GM18868 (cell line): ENCODE data around the gene PBX3.

Source experiments
- ATAC-seq: cut with Tn5 transposase; IDR thresholded peaks from one replicate; pipeline ENCODE4 v1.9.1; 2021; ENCODE audit warnings: mild to moderate bottlenecking, moderate library complexity; ENCODE audit not compliant: unreplicated experiment

Gene PBX3

DNA sequence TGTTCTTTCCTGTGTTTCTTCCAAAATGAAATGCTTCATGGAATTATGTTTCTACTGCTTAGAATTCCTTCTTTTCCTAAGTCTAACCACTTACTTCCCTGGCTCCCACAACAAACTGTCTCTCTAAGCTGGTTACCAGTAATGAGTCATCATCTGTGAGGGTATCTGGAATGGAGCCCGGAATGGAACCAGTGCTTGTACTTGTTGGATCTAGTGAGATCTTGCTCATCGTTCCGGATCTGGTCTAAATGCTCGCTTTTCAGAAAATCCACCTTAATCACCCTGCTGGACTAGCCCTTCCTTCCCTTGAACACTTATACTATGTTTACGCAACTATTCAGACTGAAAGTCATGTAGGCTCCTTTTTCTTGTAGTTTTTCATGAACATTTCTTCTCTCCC, 184.8 kb downstream of the PBX3 start:
- ATAC-seq: no peak

DNA sequence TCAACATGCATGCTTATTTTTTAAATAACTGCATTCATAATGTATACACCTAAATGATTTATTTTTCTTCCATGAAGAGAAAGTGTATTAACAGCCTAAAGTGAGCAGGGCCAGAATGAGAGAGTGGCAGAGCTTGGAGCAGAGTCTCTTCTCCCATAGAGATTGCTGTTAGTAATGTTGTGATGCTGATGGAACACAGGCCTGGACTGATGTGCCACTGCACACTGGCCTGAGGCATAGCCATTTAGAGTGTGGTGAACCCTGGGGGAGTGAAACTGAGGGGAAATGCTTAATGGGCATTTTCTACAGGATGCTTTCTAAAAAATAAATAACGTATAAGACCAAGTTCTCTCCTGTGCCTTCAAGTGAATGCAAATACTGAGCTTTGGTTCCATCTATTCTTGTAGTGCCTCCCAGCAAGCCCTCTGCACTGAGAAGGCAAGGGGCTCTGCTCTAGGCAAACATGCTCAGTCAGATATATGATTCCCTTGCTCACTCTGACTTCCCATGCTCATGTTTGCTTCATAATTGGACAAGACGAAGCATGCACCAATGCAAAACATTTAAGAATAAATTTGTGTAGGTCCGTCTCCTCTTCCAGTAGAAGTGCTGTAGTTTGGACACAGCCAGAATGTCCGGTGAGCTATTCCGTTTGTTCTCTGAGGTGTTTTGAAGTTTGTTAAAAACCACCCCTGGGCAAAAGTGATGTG, 185.7 kb downstream of the PBX3 start:
- no peak for ATAC-seq

DNA sequence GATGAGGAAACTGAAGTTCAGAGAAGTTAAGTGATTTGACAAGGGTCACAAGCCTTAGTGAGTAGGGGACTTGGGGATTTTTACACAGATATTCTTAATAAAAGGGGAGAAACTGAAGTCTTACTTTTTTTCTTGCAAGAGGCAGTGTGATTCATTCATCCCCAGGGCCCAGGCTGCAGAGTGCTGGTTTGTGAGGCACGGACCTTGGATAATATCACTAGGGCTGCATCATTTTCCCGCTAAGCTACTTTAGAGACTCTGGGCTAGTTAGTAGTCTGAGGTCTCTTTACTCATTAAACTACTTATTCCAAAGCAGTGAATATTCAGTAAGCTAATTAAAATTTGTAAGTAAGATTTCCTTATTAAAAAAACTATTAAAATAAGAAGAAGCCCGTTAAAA, 195.0 kb downstream of the PBX3 start:
- no peak for ATAC-seq

DNA sequence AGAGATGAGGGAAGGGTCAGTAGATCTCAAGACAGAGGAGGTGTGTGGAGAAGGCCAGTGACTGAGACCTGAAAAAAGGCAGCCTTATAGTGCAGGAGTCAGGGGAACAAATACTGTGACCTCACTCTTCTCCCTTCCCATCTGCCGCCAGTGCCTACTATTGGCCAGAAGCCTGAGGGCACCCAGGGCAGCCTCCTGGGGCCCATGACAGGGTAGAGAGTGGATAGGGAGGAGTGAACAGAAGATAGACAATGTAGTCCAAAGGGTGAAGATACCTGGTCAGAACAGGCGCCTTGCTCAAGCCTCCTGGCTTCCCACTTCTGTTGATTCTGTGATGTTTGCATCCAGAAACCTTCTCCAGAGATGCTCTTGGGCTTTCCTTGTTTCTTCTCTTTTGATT, 196.7 kb downstream of the PBX3 start:
- no peak for ATAC-seq

DNA sequence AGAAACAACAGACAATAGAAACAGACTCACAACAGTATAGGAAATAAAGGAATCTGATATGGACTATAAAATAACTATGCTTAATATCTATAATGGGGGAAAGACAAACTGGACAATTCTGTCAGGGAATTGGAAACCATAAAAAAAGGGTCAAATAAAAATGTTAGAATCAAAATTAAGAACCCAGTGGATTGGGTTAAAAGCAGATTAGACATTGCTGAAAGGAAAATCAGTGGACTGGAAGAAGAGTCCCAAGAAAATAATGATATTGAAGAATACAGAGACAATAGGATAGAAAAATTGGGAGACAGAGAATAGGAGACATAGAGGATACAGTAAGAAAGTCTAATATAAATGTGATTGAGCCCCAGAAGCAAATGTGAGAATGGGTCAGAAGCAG, 199.2 kb downstream of the PBX3 start:
- ATAC-seq: no peak

DNA sequence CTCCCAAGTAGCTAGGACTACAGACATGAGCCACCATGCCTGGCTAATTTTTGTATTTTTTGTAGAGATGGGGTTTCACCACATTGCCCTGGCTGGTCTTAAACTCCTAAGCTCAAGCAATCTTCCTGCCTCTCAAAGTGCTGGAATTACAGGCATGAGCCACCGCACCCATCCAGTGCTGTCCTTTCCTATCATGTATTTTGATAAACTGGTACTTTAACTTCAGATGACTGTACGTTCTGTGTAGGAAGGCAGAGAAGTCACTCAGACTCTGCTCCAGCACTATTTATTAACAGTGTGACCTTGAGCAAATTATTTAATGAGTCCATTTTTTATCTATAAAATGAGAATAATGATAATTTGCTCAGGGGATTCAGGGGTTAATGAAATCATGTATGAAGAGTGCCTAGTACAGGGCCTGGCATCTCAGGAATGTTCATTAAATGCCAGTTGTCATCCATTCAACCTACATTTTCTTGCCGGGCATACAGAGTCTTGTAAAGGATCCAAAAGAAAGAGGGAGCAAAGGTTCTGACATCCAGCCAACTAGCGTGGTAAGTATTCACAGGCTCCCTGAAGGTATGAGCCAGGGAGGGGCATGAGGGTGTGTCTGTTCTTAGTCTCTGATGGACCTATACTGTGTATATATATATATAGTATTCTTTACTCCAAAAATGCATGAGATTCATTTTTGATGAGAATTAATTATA, 201.9 kb downstream of the PBX3 start:
- ATAC-seq: no peak

DNA sequence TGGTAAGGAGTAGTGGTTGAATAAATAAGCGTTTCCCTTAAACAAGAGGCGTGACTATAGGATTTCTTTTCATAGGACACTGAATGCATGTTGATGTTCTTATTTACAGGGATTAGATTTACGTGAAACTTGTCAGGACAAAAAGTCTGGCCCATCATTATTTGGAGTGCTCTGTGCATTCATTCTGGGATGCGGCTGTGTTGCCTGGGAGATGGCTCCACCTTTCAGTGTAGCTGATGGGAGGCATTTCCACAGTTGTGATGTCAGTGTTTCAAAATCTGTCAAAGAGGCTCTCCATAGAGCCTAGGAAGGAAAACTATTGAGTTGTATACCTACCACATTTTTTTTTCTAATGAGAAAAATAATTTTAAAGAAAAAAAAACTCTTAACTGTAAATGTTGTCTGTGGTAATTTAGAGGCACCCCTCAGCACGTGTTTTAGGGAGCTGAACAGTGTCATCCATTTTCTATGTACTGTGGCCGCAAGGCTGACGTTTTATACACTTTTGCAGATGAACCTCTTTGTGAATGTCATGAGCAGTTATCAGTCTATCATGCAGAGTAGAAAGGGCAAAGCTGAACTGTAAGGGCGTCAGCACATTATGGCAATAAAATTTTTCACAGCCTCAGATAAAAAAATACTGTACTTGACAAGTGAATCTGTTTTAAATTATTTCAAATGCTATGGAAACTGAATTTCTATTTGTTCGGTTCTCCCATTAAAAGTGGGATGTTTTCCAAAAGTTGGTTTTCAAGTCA, 202.7 kb downstream of the PBX3 start:
- ATAC-seq: no peak

DNA sequence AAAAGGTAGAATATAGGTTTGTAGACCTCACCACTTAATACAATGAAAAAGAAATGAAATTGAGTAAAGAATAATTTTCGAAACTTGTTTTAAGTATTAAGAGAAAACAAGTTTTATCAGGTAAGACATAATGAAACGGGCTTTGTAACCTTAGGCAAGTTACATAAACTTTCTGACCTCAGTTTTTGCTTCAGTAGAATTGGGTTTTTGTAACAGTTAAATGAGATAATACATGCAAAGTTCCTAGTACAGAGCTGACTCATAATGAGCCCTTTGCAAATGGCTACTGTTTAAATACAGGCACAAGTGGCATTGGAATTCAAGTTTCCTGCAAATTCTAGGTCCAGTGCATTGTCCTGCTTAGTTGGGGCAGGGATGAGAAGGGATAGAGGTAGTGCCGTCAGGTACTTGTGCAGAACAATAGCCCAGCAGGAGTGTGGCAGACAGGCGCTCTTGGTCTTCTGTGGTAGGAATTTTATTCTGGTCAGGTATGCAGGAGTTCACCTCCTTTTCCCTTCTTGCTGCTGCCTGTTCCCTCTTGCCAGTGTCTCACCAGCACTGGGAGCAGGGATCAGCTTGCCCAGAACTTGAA, 203.8 kb downstream of the PBX3 start:
- ATAC-seq: no peak

DNA sequence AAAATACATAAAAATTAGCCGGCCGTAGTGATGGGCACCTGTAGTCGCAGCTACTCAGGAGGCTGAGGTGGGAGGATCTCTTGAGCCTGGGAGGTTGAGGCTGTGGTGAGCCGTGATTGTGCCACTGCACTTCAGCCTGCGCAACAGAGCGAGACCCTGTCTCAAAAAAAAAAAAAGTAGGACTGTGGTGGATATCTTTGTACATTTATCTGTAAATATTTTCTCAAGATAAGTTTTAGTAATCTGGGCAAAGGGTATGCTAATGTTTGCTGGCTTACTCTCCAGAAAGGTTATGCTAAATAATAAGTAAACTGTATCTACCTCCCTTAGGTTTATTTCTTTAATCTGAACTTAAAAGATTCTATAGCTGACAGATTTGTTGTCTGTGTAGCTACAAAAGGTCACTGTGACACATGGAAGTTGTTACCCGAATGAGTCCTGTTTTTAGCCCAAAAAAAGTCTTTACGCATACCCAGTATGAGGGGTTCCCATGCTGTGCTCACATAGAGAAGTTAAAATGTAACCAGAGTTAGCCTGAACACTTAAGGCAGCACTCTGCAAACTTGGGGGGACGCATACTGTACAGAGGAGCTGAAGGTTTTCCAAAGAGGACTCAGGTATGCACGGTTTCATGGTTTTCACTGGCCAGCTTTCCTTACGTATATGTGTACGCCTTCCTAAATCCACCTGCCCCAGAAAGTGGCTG, 206.3 kb downstream of the PBX3 start:
- ATAC-seq: no peak

DNA sequence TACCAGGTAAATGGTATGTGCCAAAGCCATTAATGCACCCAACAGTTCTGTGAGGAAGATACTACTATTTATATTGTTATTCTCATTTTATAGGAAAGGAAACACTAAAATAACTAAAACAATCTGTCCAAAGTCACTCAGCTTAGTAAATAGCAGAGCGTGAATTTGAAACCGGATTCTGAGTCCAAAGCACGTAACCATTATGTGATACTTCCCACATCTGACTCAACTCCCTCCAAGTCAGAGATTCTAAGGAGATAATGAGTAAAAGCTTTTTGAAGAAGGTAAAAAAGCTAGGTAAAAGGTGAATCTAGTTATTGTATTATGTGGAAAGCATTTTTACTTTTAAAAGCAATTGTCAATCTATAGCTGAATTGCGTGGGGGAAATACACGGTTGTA, 208.9 kb downstream of the PBX3 start:
- ATAC-seq: no peak

DNA sequence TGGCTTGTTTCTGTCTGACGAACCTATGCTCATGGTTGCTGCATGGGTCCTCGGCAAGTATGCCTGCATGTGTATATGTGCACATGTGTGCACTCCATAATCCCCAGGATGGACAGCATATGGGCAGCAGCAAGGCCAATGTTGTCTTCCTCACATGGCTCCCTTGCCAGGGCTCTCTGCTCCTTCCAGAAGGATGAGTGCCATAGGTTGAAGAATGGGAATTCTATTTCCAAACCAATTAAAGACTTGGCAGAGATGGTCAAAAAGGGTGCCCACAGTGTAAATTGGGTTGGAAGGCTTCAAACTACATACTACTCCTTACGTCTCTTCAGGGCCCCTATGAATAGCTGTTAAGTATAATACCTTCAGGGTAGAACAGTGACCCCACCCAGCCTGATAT, 212.1 kb downstream of the PBX3 start:
- no peak for ATAC-seq

DNA sequence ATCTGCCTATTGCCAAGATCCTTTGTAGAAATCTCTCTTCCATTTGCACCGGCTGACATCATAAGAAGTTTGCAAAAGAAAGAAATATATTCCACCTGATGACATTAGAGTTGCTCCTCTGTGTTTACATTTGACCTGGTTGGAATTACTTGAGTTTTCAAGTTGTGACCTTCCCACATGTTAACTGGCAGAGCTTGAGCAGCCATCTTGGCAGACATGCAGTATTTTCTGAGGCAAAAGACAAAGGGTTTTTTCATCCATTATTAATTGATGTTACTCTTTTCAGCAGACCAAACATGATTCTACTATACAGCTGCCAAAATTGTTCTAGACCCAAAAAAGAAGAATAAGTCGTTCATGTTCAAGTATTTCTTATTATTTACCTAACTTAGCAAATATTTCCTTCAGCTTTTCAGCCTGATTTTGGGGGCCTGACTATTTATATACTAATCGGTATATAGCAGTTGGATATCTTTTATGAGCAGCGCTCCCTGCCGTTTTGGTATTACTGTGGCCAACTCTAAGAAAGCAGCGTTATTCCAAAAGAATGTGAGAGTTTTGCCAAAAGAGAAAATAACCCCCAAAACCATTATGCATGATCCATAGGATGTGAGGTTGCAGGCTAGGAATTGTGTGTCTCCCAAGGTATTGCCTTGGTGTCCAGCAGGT, 212.9 kb downstream of the PBX3 start:
- no peak for ATAC-seq

DNA sequence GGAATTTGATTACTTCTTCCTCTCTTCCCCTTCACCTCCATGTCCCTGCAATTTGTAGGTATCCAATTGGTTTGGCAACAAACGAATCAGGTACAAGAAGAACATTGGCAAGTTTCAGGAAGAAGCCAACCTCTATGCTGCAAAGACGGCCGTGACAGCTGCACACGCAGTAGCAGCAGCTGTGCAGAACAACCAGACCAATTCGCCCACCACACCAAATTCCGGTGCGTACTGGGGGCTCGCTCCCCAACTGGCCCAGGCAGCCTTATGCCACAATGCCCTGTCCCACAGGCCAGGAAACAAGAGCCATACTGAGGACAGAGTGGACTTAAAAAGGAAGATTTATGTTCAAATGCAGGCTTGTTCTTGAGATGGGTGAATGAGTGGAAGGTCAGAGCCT, 213.5 kb downstream of the PBX3 start:
- ATAC-seq: no peak

DNA sequence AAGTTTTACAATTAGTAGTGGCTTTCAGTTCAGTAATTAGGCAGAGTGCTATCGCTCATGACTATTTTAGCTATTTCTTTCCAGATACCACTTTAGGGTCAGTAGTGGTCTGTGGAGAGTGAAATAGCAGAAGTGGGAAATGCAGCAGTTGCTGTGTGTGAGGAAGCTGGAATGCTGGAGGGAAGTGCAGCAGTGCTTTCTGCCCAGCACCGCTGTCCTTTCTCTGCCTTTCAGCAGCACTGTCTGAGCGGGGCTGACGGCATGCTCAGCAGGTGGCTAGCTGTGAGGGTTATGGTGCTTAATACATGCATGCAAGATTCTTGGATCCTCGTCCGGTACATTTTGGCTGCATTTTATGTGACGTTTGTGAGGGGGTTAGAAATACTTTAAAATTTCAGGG, 213.9 kb downstream of the PBX3 start:
- no peak for ATAC-seq

DNA sequence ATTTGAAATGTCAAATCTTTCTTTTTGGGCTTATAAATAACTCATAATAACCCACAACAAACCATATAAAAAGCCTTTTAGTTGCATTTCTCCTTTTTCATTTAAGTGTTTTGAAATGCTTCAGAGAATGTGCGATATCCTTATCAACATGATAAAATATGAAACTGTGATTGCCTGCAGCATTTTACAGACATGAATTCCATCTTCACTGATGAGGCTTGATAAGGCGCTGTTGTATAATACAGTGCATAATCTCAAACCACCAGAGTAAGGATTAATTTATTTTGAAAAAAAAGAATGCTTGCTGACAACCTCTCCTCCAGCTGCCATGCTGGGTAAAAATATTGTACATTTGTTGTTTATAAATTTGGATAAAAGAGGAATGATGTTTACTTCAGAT, 216.8 kb downstream of the PBX3 start:
- ATAC-seq: no peak

DNA sequence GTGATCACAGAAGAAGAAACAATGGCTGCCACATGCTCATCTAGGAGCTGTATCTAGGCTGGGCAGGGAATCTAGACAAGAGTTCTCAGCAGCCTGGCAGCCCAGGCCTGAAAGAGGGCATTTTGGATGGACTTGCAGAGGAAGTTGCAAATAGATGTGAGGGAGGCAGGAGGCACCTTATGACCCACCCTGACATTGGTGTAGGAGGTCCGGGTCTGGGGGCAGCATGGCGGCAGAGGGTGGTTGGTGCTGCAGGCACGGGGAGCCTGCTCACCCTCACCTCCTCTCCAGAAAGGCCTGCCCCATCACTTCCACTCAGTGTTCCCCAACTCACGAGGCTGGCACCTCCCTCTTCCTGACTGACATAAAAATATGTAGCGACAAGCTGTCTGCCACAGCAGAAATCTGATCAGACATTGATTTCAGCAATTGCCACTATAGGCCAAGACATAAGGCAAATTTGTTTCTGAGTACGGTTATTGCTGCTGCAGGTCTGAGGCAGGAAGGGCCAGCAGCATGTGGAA, 217.6 kb downstream of the PBX3 start:
- no peak for ATAC-seq

DNA sequence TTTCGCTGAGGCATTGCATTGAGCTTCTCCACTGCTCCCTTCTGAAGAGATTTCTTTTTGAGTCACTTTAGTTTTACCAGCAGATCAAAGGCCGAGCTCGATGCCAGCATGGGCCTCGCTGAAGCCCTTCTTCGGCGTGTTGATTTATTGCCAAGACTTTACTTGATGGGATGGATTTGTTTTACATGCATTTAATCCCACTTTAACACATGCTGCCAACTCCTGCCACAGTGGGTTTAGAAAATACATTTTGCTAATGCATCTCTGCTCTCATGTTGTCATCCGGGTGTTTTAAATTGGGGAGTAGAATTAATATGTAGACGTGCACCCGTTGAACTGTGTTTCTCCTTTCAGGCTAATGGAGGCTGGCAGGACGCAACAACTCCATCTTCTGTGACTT, 218.3 kb downstream of the PBX3 start:
- no peak for ATAC-seq

DNA sequence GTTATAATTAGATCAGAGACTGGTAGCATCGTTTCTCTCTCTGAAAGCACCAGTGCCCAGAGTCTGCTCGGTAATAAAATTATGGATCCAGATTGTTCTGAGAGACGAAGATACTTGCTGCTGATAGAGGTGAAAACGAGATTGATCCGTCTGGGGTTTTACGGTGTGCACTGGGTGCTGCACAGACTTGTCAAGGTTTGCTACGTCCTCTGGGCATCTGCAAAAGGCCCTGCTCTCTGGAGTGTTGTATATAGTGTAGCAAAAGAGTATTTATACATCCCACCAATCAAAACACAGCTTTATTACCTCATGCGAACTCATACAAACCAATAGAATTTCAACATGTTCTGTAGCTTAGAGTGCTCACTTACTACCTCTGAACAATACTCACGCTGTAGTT, 219.3 kb downstream of the PBX3 start:
- no peak for ATAC-seq

DNA sequence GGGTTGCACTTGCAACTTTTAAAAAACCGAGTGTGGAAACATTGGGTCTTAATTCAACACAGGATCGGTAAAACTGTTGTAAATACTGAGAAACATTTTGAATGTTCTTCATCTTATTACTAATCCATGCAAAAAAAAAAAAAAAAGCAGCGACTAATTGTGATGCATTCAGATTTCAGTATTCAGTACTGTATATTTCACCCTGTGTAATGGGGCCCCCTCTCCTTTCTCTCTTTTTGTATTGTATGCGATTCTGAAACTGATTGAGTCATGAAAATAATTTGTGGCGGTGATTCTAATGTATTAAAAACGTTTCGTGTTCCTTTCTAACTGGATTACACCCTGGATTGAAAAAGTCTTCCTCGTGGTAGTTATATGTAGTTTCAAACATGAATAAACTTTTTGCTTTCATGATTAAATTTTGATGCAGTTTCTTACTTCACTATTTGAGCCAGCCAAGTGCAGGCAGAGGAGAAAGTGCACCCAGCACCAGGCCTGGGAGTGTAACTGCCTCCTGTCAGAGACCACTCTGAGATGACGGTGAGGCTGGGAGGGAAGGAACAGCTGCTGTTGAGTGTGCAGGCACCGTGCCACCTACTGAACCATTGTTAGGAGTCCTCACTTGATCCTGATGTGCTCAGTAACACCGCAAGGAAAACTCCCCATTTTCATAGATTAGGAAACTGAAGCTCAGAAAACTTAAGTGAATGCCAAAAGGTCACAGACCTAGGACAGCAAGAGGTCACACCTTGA, 220.0 kb downstream of the PBX3 start:
- no peak for ATAC-seq
